Keratinocyte (primary cell): ENCODE data around the gene OSBPL8. TPM values are rescaled to one million over a fixed set of nuclear protein-coding genes. Genes with fewer than 3 reads are reported as not detected.

Source experiments
- DNase-seq: peaks from one replicate; pipeline ENCODE4 v3.0.0-alpha.2; 2011; ENCODE audit warnings: low read depth, missing footprints, low spot score
- FAIRE-seq: peaks from 2 replicates; lab custom pipeline; 2011; peaks lifted over from hg19 to GRCh38; lab: Jason Lieb, UNC
- H2AFZ ChIP-seq: 2 replicates; pipeline ENCODE4 v1.6.0; 2012; ENCODE audit warnings: low read length, control low read depth, inconsistent platforms; ENCODE audit not compliant: control insufficient read depth
- H3K27ac ChIP-seq: 2 replicates; pipeline ENCODE4 v1.5.1; 2011; ENCODE audit warnings: low read length; ENCODE audit not compliant: control insufficient read depth, insufficient read depth
- H3K27me3 ChIP-seq: 3 replicates; pipeline ENCODE4 v1.6.0; 2011; ENCODE audit warnings: low read length; ENCODE audit not compliant: control insufficient read depth, insufficient read depth; ENCODE audit errors: extremely low read depth
- H3K36me3 ChIP-seq, 2 experiments: 2 replicates in 1 of 2; 3 replicates in 1 of 2; pipeline ENCODE4 v1.5.1; 2011; ENCODE audit warnings: low read length in 2 of 2, mild to moderate bottlenecking in 1 of 2; ENCODE audit not compliant: control insufficient read depth in 2 of 2, insufficient read depth in 2 of 2; ENCODE audit errors: extremely low read depth in 1 of 2
- H3K4me1 ChIP-seq: 3 replicates; pipeline ENCODE4 v1.5.1; 2011; ENCODE audit warnings: low read length; ENCODE audit not compliant: control insufficient read depth, insufficient read depth; ENCODE audit errors: extremely low read depth
- H3K4me2 ChIP-seq: 3 replicates; pipeline ENCODE4 v1.6.0; 2011; ENCODE audit warnings: low read depth, low read length; ENCODE audit not compliant: control insufficient read depth, insufficient read depth; ENCODE audit errors: extremely low read depth
- H3K4me3 ChIP-seq, 3 experiments: fragments of 200-600 bp in 1 of 3; sonication (generic) in 1 of 3; 2 replicates in 2 of 3; 3 replicates in 1 of 3; pipeline ENCODE4 v1.5.1; 2011 to 2016; ENCODE audit warnings: low read length in 3 of 3, mild to moderate bottlenecking in 3 of 3, control low read depth in 2 of 3, inconsistent platforms in 1 of 3, low read depth in 1 of 3, mixed read lengths in 1 of 3, mixed run types in 1 of 3, moderate library complexity in 1 of 3; ENCODE audit not compliant: control insufficient read depth in 2 of 3, insufficient read depth in 2 of 3; ENCODE audit errors: extremely low read depth in 1 of 3
- H3K79me2 ChIP-seq: 2 replicates; pipeline ENCODE4 v1.6.0; 2012; ENCODE audit warnings: low read length; ENCODE audit not compliant: control insufficient read depth, insufficient read depth
- H3K9ac ChIP-seq: 3 replicates; pipeline ENCODE4 v1.6.0; 2011; ENCODE audit warnings: low read length; ENCODE audit not compliant: control insufficient read depth, insufficient read depth; ENCODE audit errors: extremely low read depth
- H3K9me1 ChIP-seq: 3 replicates; pipeline ENCODE4 v1.6.0; 2011; ENCODE audit warnings: low read length; ENCODE audit not compliant: control insufficient read depth, insufficient read depth; ENCODE audit errors: extremely low read depth
- H3K9me3 ChIP-seq: 2 replicates; pipeline ENCODE4 v1.5.1; 2012; ENCODE audit warnings: low read depth, low read length; ENCODE audit not compliant: control insufficient read depth
- H4K20me1 ChIP-seq: 3 replicates; pipeline ENCODE4 v1.6.0; 2011; ENCODE audit warnings: low read length; ENCODE audit not compliant: control insufficient read depth, insufficient read depth; ENCODE audit errors: extremely low read depth
- EZH2 ChIP-seq: IDR thresholded peaks from one replicate; pipeline ENCODE4 v1.6.1; 2012; ENCODE audit warnings: inconsistent platforms, mild to moderate bottlenecking, low read length, moderate library complexity
- dilution Hi-C: fragments of 300-500 bp; cut with MboI; formaldehyde crosslinking; loops from one replicate; pipeline ENCODE4 v1.7.0; 2020; ENCODE audit warnings: low sequenced_read_pairs; ENCODE audit not compliant: extremely low pct_ligation_motif_present
- polyA plus RNA-seq, 5 experiments: library from polyadenylated mRNA; depleted of rRNA in 3 of 5; stranded (reverse) in 3 of 5; stranded (forward) in 1 of 5; unstranded in 1 of 5; fragments of >200 nt; gene quantifications; 1 replicate in 1 of 5; 2 replicates in 3 of 5; 3 replicates in 1 of 5; pipeline versions ENCODE4 v1.2.1 to v1.2.3, GENCODE V29; 2011 to 2012; ENCODE audit warnings: missing spikeins in 2 of 5, low read depth in 1 of 5, low replicate concordance in 1 of 5
- TF ChIP-seq, protein P1 (sequence below), 3 experiments: IDR thresholded peaks in 1 of 3; conservative IDR thresholded peaks in 1 of 3; optimal IDR thresholded peaks in 1 of 3; 2 replicates in 2 of 3; 3 replicates in 1 of 3; pipeline versions ENCODE3 to v1.5.1; 2011; ENCODE audit warnings: low read length in 3 of 3, mild to moderate bottlenecking in 3 of 3, moderate library complexity in 2 of 3, control low read depth in 1 of 3, inconsistent platforms in 1 of 3; ENCODE audit not compliant: insufficient read depth in 2 of 3; ENCODE audit errors: extremely low read depth in 1 of 3

The OSBPL8 gene
- polyA plus RNA-seq, 1 donor (not counting 4 experiments of a cell fraction or from before 2014, with no cell fraction given): 33.7 TPM

DNA sequence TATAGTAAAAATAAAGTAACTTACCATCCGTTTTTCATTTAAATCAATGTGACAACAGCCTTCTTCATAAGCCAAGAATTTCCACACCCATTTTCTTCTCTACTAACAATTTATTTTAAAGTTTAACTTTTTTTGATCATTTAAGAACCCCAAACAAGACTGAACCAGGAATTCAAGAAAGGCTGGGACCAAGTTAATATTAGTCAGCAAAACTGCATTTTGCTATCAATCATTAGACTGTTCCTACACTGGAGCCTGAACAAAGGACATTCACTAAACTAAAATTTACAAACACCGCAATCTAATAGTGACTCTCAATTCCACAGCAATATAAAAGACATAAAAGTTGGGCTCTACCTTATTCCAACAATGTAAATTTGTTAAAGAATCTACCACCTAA is 73.6 kb downstream of the OSBPL8 start:
- H3K4me2 ChIP-seq: no peak overlapping the region
- H3K36me3 ChIP-seq: no peaks in the 10 kb centered on the region
- no peaks in the 10 kb centered on the region for H3K9me1 ChIP-seq
- H3K79me2 ChIP-seq: no peaks in the 10 kb centered on the region
- no peak overlapping the region for H2AFZ ChIP-seq
- H3K4me1 ChIP-seq: no peaks in the 10 kb centered on the region
- H3K4me3 ChIP-seq: no peak overlapping the region
- no peaks in the 10 kb centered on the region for H3K27me3 ChIP-seq
- dilution Hi-C loops: no loop called here
- no peak overlapping the region for H3K27ac ChIP-seq
- H3K9ac ChIP-seq: no peak overlapping the region
- DNase-seq (no peak), FAIRE-seq (no peak)
- no peaks in the 10 kb centered on the region for H3K9me3 ChIP-seq
- H4K20me1 ChIP-seq: no peaks in the 10 kb centered on the region
- TF ChIP-seq, protein P1, sequence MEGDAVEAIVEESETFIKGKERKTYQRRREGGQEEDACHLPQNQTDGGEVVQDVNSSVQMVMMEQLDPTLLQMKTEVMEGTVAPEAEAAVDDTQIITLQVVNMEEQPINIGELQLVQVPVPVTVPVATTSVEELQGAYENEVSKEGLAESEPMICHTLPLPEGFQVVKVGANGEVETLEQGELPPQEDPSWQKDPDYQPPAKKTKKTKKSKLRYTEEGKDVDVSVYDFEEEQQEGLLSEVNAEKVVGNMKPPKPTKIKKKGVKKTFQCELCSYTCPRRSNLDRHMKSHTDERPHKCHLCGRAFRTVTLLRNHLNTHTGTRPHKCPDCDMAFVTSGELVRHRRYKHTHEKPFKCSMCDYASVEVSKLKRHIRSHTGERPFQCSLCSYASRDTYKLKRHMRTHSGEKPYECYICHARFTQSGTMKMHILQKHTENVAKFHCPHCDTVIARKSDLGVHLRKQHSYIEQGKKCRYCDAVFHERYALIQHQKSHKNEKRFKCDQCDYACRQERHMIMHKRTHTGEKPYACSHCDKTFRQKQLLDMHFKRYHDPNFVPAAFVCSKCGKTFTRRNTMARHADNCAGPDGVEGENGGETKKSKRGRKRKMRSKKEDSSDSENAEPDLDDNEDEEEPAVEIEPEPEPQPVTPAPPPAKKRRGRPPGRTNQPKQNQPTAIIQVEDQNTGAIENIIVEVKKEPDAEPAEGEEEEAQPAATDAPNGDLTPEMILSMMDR (optimal IDR thresholded peaks at IDR 0.05 in 1 of 3, IDR thresholded peaks at IDR 0.05 in 1 of 3, conservative IDR thresholded peaks at IDR 0.05 in 1 of 3; ENCODE audit: extremely low read depth in 1 of 3, insufficient read depth in 2 of 3, low read length in 3 of 3): no peak
- no peak for TF ChIP-seq EZH2

DNA sequence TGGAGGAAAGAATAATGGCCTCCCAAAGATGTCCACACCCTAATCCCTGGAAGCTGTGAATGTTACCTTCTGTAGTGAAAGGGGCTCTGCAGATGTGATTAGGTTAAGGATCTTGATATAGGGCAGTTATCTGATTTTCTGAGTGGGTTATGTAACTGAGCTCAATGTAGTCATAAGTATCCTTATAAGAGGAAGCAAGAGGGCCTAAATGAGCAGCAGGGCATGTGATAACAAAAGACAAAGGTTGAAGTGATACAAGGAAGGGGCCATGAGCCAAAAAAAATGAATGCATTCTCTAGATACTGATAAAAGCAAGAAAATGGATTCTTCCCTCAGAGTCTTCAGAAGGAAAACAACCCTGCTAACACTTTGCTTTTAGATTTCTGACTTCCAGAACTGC is 78.8 kb downstream of the OSBPL8 start:
- Histone ChIP-seq H3K27ac (no peak overlapping the region), H3K79me2 (no peaks in the 10 kb centered on the region), H3K4me1 (no peaks in the 10 kb centered on the region), H3K9me3 (no peaks in the 10 kb centered on the region), H4K20me1 (no peaks in the 10 kb centered on the region), H3K27me3 (no peaks in the 10 kb centered on the region), H3K36me3 (no peaks in the 10 kb centered on the region), H3K9ac (no peak overlapping the region), H3K4me3 (no peak overlapping the region), H3K4me2 (no peak overlapping the region), H3K9me1 (no peaks in the 10 kb centered on the region), H2AFZ (no peak overlapping the region)
- no peak for TF ChIP-seq EZH2
- TF ChIP-seq, protein P1 (optimal IDR thresholded peaks at IDR 0.05 in 1 of 3, IDR thresholded peaks at IDR 0.05 in 1 of 3, conservative IDR thresholded peaks at IDR 0.05 in 1 of 3; ENCODE audit: extremely low read depth in 1 of 3, insufficient read depth in 2 of 3, low read length in 3 of 3): no peak
- FAIRE-seq: no peak
- dilution Hi-C loops: no loop called here
- no peak for DNase-seq
